ENCODE results near the gene DBNDD2. TPM values are rescaled to one million over a fixed set of nuclear protein-coding genes. Genes with fewer than 3 reads are reported as not detected.

Gene DBNDD2
- total RNA-seq, 2 experiments from 2014 or later: 18.1 to 20.1 TPM

DNA sequence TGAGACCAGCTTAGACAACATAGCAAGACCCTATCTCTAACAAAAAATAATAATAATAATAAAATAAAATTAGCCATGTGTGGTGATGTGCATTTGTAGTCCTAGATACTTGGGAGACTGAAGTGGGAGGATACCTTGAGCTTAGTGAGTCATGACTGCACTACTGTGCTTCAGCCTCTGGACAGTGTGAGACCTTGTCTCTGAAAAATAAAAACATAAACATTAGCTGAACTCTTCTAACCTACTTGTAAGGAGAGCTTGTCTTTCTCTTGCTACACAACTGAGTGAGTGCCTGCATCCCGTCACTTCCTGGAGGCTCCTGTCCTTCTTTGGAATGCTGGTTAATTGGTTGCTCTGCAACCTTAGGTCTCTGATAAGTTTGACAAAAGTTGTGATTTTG lies 5.1 kb upstream of the DBNDD2 start:
- no peak overlapping the region for H3K27ac Mint-ChIP-seq
- peaks cover 14% of the 10 kb centered on the region for H3K4me1 Mint-ChIP-seq
- peaks cover 19% of the 10 kb centered on the region for H3K9me3 Mint-ChIP-seq
- peaks cover 30% of the 10 kb centered on the region for H3K36me3 Mint-ChIP-seq
- H3K4me3 Mint-ChIP-seq: no peak overlapping the region
- no peak for DNase-seq
- H3K27me3 Mint-ChIP-seq: peaks cover 3% of the 10 kb centered on the region

DNA sequence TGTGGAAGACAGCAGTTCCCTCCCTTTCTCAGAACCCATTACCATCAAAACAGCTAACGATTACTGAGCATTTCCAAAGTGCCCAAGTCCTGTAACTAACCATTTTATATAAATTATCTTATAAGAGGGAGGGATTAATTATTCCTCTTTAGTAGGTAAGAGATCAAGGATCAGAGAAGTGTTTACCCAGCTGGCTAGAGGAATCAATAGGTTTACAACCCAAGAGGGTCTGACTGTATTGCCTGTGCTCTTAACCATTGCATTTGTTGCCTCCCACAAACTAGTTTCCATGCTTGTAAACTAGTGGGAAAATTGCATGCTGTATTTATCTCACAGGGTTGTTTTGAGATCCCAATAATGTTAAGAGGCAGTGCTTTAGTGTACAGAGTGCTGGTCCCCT lies 3.7 kb upstream of the DBNDD2 start:
- DNase-seq: no peak
- peak overlapping the region; percentile 74 for H3K4me3 Mint-ChIP-seq
- peaks cover 3% of the 10 kb centered on the region for H3K27me3 Mint-ChIP-seq
- H3K4me1 Mint-ChIP-seq: peaks cover 21% of the 10 kb centered on the region
- peaks cover 27% of the 10 kb centered on the region for H3K36me3 Mint-ChIP-seq
- H3K27ac Mint-ChIP-seq: no peak overlapping the region
- peaks cover 16% of the 10 kb centered on the region for H3K9me3 Mint-ChIP-seq

DNA sequence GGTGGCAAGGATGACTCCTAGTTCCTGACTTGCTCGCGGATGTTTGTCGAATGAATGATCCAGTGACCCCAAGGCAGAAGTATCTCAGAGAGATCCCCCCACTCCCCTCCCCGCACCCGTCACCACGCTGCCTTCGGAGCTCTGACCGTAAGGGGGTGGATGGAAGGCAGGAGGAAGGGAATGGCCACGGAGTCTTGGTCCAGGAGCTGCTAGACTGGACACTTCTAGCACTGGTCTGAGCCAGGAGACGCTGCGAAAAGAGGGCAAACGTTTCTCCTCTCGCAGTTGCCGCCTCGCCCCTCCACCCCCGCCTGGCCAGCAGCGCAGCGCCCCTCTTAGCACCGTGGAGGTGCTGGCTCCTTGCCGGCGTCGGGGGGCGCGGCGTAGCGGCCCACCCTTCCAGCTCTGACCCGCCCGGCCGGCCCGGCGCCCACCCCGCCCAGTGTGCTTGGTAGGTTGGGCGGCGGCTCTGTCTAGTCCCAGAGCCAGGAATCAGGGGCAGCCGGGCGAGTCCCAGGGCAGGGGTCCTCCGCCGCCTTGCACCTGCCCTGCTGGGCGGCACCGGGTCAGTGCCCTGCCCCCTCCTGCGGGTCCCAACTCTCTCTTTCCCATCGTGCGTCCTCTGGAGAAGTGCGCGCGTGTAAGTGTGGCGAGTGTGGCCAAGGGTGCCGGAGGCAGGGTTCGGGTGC lies 2.4 kb upstream of the DBNDD2 start:
- DNase-seq: peak; percentile 24
- H3K27me3 Mint-ChIP-seq: peaks cover 3% of the 10 kb centered on the region

DNA sequence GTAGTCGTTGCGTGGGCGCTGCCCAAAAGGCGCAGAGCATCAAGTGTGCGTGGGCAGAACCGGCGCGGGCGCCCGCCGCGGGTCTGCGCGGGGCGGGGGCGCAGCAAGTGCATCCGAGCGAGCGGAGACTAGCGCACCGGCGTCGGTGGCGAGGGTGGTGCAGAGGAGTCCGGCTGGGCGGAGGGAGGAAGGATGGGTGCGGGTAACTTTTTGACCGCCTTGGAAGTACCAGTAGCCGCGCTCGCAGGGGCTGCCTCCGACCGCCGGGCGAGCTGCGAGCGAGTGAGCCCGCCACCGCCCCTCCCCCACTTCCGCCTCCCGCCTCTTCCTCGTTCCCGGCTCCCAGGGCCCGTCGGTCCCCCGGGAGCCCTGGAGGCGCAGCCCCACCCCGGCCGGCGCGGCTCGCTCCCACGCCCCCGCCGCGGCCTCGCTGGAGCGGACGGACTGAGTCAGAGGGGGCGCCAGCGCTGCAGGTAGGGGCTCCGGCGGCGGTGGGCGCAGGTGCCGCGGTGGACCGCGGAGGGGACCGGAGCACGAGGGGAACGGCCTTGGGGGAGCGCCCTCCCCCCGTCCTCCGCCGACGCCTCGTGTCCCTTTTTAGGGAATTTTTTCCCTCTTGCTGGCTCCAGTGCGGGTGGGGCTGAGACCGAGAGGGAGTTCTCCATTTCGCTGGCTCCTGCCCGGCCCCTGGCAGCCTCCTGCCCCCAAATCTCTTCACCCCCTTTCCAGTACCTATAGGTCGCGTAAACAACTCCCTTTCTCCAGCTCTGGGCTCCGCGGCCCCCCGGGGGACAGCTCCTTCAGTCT lies 1.6 kb upstream of the DBNDD2 start:
- H3K9me3 Mint-ChIP-seq: peaks cover 7% of the 10 kb centered on the region
- peak; percentile 64 for DNase-seq
- H3K27ac Mint-ChIP-seq: peak overlapping the region; percentile 76
- peak overlapping the region; percentile 79 for H3K4me3 Mint-ChIP-seq
- peaks cover 3% of the 10 kb centered on the region for H3K27me3 Mint-ChIP-seq
- H3K36me3 Mint-ChIP-seq: peaks cover 13% of the 10 kb centered on the region
- peaks cover 21% of the 10 kb centered on the region for H3K4me1 Mint-ChIP-seq

More for the DNA sequence above, 2.4 kb upstream of the DBNDD2 start:
- H3K4me1 Mint-ChIP-seq: peaks cover 21% of the 10 kb centered on the region
- H3K4me3 Mint-ChIP-seq: peak overlapping the region; percentile 74
- H3K9me3 Mint-ChIP-seq: peaks cover 11% of the 10 kb centered on the region
- peaks cover 14% of the 10 kb centered on the region for H3K36me3 Mint-ChIP-seq
- H3K27ac Mint-ChIP-seq: no peak overlapping the region

DNA sequence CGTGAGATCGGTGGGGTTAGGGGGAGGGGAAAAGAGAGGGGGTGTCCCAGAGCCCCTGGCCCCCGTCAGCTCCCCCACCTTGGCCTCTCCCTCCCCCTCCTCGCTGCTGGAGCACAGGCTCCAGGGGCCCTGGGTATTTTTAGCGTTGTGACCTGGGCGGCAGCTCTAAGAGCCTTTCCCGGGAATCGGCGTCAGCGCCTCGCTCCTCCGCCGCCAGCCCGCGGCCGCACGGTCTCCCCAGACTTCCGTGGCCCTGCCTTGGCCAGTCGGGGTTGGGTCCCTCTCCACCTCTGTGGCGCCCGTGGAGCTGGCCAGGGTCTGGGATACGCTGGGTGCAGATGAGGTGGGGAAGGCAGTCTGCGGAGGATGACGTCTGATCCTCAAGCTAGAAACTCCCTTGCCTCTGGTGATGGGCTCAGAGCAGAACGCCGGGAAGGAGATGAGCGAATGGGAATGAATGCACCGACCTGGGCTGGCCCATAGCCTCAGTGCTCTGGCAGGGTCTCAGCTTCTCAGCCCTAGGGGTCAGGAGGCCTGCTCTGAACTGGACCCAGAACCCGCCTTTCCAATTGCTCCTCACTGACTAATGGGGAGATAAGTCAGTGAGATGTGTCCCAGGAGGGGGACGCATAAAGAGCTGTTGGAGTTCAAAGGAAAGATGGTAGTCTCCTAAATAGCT lies 883 bp upstream of the DBNDD2 start:
- peak; percentile 25 for DNase-seq
- H3K36me3 Mint-ChIP-seq: peaks cover 5% of the 10 kb centered on the region
- H3K9me3 Mint-ChIP-seq: peaks cover 1% of the 10 kb centered on the region
- H3K4me1 Mint-ChIP-seq: peaks cover 21% of the 10 kb centered on the region
- peaks cover 3% of the 10 kb centered on the region for H3K27me3 Mint-ChIP-seq
- H3K4me3 Mint-ChIP-seq: peak overlapping the region; percentile 79
- H3K27ac Mint-ChIP-seq: peak overlapping the region; percentile 59

DNA sequence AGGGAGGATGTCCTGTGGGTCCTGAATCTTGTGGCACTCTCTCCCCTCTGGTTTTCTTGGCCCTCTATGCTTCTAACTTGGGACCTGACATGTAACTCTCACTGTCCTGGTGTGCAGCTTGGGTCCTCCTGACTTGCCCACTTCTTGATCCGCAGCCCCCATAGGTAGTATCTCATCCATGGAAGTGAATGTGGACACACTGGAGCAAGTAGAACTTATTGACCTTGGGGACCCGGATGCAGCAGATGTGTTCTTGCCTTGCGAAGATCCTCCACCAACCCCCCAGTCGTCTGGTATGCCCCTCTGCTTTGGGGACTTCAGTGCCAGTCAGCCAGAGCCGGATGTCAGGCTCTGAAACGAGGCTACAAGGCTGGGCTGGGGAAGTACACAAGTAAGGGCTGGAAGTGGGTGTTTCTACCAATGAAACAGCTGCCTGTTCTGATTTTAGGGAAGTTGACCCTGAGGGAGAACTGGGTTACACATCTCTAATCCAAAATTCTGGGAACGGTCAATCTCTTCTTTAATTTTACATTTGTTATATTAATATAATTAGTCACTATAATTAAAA lies 641 bp downstream of the DBNDD2 start:
- Mint-ChIP-seq H3K27me3 (no peaks in the 10 kb centered on the region), H3K4me3 (no peak overlapping the region), H3K9me3 (no peaks in the 10 kb centered on the region), H3K36me3 (peaks cover 2% of the 10 kb centered on the region), H3K4me1 (peaks cover 21% of the 10 kb centered on the region), H3K27ac (peak overlapping the region; percentile 40)
- DNase-seq: no peak

DNA sequence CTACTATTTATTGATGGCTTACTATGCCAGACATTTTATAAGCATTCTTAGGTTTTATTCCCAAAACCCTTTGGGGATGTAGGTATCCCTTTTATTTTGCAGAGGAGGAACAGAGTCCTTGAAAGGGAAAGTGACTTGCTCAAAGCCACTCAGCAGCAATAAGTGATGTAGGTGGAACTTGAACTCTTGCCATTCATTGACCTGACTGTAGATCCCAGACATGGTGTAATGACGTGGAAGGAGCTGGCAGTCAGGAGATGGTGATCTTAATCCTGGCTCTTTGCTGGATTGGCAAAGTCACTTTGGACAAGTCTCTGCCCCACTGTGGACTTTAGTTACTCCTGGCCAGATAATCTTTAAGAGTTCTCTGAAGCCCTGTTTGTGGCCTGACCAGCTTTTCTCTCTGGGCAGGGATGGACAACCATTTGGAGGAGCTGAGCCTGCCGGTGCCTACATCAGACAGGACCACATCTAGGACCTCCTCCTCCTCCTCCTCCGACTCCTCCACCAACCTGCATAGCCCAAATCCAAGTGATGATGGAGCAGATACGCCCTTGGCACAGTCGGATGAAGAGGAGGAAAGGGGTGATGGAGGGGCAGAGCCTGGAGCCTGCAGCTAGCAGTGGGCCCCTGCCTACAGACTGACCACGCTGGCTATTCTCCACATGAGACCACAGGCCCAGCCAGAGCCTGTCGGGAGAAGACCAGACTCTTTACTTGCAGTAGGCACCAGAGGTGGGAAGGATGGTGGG lies 1.6 kb downstream of the DBNDD2 start:
- Mint-ChIP-seq H3K27ac (no peak overlapping the region), H3K36me3 (peaks cover 2% of the 10 kb centered on the region), H3K9me3 (no peaks in the 10 kb centered on the region), H3K27me3 (no peaks in the 10 kb centered on the region), H3K4me3 (no peak overlapping the region), H3K4me1 (peaks cover 22% of the 10 kb centered on the region)
- DNase-seq: no peak

DNA sequence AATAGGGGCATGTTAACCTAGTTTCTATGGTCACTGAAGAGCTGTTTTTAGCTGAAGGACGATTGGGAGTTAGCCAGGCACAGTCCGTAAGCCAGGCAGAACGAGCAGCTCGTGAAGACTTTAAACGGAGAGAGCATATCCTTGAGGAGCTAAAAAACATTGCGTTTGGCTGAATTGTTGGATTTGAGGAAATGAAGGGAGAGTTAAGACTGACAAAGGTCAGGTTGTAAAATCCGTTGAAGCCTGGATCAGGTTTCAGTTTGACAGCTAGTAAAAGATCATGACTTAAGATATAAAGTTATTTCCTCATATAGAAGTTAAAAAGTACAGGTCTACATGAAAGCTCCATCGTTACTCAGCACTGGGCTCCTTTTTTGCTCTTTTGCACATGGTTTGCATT lies 2.8 kb downstream of the DBNDD2 start:
- no peak overlapping the region for H3K27ac Mint-ChIP-seq
- peaks cover 2% of the 10 kb centered on the region for H3K36me3 Mint-ChIP-seq
- DNase-seq: no peak
- H3K4me1 Mint-ChIP-seq: peaks cover 26% of the 10 kb centered on the region
- no peak overlapping the region for H3K4me3 Mint-ChIP-seq
- H3K27me3 Mint-ChIP-seq: no peaks in the 10 kb centered on the region
- H3K9me3 Mint-ChIP-seq: no peaks in the 10 kb centered on the region

DNA sequence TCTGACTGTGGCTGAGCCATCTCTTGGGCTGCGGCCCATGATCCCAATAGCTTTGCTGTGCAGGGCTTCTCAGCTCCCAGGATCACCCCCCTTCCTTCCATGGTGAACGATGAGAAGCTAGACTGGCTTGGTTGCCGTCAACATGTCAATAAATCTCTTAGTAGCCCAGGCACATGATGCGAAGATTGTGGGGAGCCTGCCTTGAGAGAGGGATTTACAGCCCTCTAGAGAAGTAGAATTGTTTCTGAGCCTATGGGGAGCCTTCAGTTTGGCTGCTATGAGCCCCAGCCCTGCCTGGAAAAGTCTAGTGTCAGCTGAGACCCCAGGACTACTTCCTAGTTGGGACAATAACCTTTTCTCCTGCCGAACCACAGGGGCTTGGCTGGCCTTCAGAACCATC lies 4.6 kb downstream of the DBNDD2 start:
- H3K9me3 Mint-ChIP-seq: no peaks in the 10 kb centered on the region
- H3K27me3 Mint-ChIP-seq: no peaks in the 10 kb centered on the region
- peaks cover 23% of the 10 kb centered on the region for H3K4me1 Mint-ChIP-seq
- no peak overlapping the region for H3K4me3 Mint-ChIP-seq
- peaks cover 2% of the 10 kb centered on the region for H3K36me3 Mint-ChIP-seq
- no peak overlapping the region for H3K27ac Mint-ChIP-seq
- DNase-seq: no peak

DNA sequence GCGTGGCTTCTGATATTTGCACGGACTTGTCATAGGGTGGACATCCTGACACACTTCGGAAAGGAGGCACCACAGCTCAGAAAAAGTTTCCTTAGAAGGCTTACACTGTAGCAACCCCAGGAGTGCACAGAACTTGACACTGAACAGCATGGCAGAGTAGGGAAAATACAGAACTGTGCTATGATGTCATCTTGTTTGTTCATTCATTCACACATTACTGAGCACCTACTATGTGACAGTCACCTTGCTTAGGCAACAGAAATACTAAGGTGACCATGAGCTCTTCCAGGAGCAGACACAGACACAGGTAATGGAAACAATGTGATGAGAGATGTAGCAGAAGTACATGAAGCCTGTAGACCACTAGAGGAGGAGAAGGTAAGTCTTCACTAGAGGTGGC lies 5.4 kb downstream of the DBNDD2 start:
- Mint-ChIP-seq H3K4me1 (peaks cover 23% of the 10 kb centered on the region), H3K4me3 (no peak overlapping the region), H3K36me3 (peaks cover 2% of the 10 kb centered on the region), H3K27me3 (no peaks in the 10 kb centered on the region), H3K27ac (no peak overlapping the region), H3K9me3 (no peaks in the 10 kb centered on the region)
- no peak for DNase-seq

DNA sequence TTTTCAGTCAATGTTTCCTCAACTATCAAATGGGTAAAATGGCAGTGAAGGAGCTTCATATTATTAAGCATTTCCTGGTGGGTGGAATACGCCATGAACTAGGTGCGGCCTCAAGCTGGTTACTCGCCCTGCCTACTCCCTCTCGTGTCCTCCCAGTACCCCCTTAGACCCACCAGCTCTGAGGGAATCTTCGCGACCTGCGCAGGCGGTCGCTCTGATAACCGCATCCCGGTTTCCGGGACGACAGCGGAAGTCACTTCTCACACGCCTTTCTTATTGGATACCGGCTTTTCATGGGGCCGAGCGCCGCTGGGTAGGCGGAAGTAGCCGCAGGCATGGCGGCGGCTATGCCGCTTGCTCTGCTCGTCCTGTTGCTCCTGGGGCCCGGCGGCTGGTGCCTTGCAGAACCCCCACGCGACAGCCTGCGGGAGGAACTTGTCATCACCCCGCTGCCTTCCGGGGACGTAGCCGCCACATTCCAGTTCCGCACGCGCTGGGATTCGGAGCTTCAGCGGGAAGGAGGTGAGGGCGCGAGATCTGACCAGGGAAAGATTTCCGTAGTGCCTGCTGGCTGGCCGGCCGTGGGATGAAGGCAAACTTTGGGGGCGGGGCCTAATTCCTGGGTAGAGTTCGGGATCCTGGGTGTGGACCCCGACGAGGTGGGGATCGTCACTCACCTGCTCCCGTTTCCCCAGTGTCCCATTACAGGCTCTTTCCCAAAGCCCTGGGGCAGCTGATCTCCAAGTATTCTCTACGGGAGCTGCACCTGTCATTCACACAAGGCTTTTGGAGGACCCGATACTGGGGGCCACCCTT lies 7.9 kb downstream of the DBNDD2 start, which contains the start of gene PIGT:
Gene PIGT (plus strand): TSS at position 320 of the 816 bp plus-strand sequence. CDS start 16 bp downstream, at position 336.
- Mint-ChIP-seq H3K4me3 (peak within 1 kb of the TSS; percentile 89), H3K4me1 (peaks cover 28% of the 10 kb centered on the region), H3K27me3 (no peaks in the 10 kb centered on the region), H3K36me3 (peaks cover 17% of the 10 kb centered on the region), H3K27ac (peak within 1 kb of the TSS; percentile 92), H3K9me3 (no peaks in the 10 kb centered on the region)
- peak; percentile 90 for DNase-seq

DNA sequence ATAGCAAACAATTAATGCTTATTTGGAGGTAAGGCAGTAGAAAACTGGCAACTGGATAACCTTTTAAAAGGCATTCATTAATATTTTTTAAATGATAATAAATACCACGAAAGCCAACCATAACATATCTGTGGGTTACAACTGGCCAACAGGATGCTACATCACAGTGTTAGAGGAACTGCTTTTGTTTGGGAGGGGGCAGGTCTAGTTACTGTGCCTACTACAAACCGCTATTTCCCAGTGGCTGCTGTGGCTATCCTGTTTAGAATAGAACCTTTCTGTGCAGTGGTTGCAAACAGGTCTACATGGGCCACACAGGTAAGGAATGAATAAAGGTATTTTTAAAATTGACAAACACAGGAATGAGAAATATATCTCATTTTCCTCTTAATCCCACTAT lies 8.8 kb downstream of the DBNDD2 start:
- DNase-seq: no peak
- Mint-ChIP-seq H3K36me3 (peaks cover 19% of the 10 kb centered on the region), H3K4me3 (peak overlapping the region; percentile 89), H3K4me1 (peaks cover 28% of the 10 kb centered on the region), H3K27ac (peak overlapping the region; percentile 92), H3K9me3 (no peaks in the 10 kb centered on the region), H3K27me3 (no peaks in the 10 kb centered on the region)

DNA sequence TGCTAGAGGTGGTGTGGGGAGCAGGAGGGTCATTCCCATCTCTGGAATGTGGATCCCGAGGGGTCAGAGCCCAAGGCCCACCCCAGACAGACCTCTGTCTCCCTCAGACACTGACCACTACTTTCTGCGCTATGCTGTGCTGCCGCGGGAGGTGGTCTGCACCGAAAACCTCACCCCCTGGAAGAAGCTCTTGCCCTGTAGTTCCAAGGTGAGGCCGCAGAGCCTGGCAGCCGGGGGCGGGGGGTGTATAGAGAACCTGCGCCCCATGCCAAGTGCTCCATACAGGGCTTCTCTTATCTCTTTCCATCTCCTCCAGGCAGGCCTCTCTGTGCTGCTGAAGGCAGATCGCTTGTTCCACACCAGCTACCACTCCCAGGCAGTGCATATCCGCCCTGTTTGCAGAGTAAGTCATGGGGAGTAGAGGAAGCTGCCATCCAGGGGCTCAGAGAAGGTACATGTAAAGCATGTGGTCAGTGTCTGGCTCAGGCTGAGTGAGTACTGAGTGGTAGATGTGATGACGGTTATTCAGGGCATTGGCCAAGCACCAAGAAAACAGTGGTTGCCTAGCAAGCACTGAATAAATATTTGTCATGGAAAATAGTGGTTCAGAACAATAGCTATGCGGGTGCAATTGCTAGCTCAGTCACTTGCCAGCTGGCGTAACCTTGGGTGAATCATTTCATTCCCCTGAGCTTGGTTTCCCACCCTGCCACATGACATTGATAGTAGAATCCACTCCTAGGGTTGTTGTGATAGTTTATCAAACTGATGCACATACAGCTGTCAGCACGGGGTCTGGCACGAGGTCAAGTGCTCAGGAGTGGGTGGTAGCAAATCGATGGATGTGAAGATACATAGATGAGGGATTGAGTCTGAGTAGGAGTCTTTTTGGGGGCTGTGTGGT lies 11.4 kb downstream of the DBNDD2 start:
- no peaks in the 10 kb centered on the region for H3K27me3 Mint-ChIP-seq
- peaks cover 21% of the 10 kb centered on the region for H3K36me3 Mint-ChIP-seq
- peak overlapping the region; percentile 86 for H3K27ac Mint-ChIP-seq
- no peak for DNase-seq
- no peak overlapping the region for H3K4me3 Mint-ChIP-seq
- no peaks in the 10 kb centered on the region for H3K9me3 Mint-ChIP-seq
- H3K4me1 Mint-ChIP-seq: peaks cover 28% of the 10 kb centered on the region
